IMR-90 (cell line): Measurements from ENCODE around the gene CYBRD1. TPM values are rescaled to one million over a fixed set of nuclear protein-coding genes. Genes with fewer than 3 reads are reported as not detected.
A peak's percentile ranks its signal among the peaks of the same experiment; 100 is the strongest.

ENCODE experiments used
- ATAC-seq: fragments of 200-7000 bp; cut with Tn5 transposase; 2 replicates; pipeline ENCODE4 v1.9.1; 2020; ENCODE audit warnings: low read depth, mild to moderate bottlenecking, moderate library complexity
- BruUV-seq: library from RNA; stranded (reverse); fragments of 400-500 nt; replicated peaks from 2 replicates; lab custom pipeline; 2021; lab: Mats Ljungman, UMichigan
- CTCF ChIA-PET: fragments of 300-600 bp; formaldehyde crosslinking; extraction: SDS; loops from one replicate; lab custom pipeline; 2021; ENCODE audit warnings: antibody characterized with exemption; lab: Yijun Ruan, JAX
- POLR2A ChIA-PET: fragments of 300-600 bp; sonication (Branson Sonifier 250); formaldehyde crosslinking; loops from one replicate; lab custom pipeline; 2022; ENCODE audit warnings: antibody characterized with exemption; ENCODE audit not compliant: unreplicated experiment; lab: Charles Lee
- DNase-seq: peaks from one replicate; pipeline ENCODE4 v3.0.0; 2013
- H2AFZ ChIP-seq: replicated peaks from 2 replicates; pipeline ENCODE3; 2013; ENCODE audit warnings: low read length, mild to moderate bottlenecking; ENCODE audit not compliant: poor library complexity
- H2AK5ac ChIP-seq: 2 replicates; pipeline ENCODE4 v1.6.1; 2013; ENCODE audit warnings: low read depth, low read length, inconsistent platforms
- H2AK9ac ChIP-seq: replicated peaks from 2 replicates; pipeline ENCODE3; 2013; ENCODE audit warnings: mild to moderate bottlenecking, low read depth, low read length, moderate library complexity; ENCODE audit not compliant: poor library complexity
- H2BK120ac ChIP-seq: 2 replicates; pipeline ENCODE4 v1.6.1; 2013; ENCODE audit warnings: low read depth, low read length, inconsistent platforms
- H2BK15ac ChIP-seq: 3 replicates; pipeline ENCODE4 v1.6.1; 2013; ENCODE audit warnings: low read depth, low read length, inconsistent platforms
- H2BK20ac ChIP-seq: 2 replicates; pipeline ENCODE4 v1.6.1; 2013; ENCODE audit warnings: low read depth, mild to moderate bottlenecking, inconsistent platforms, low read length, moderate library complexity
- H2BK5ac ChIP-seq: 2 replicates; pipeline ENCODE4 v1.6.1; 2013; ENCODE audit warnings: mild to moderate bottlenecking, low read depth, low read length, inconsistent platforms; ENCODE audit not compliant: poor library complexity, severe bottlenecking
- H3K14ac ChIP-seq: replicated peaks from 2 replicates; pipeline ENCODE4 v1.6.1; 2013; ENCODE audit warnings: low read depth, low read length, inconsistent platforms
- H3K18ac ChIP-seq: 2 replicates; pipeline ENCODE4 v1.6.1; 2013; ENCODE audit warnings: low read depth, low read length, control low read depth
- H3K23ac ChIP-seq: 2 replicates; pipeline ENCODE4 v1.6.1; 2013; ENCODE audit warnings: low read depth, low read length, inconsistent platforms
- H3K27ac ChIP-seq: 2 replicates; pipeline ENCODE4 v1.5.1; 2013; ENCODE audit warnings: mild to moderate bottlenecking, control low read depth, low read length; ENCODE audit not compliant: insufficient read depth
- H3K27me3 ChIP-seq: 2 replicates; pipeline ENCODE4 v1.6.1; 2013; ENCODE audit warnings: low read length; ENCODE audit not compliant: control insufficient read depth, insufficient read depth
- H3K36me3 ChIP-seq: 2 replicates; pipeline ENCODE4 v1.6.1; 2013; ENCODE audit warnings: low read length, mixed read lengths; ENCODE audit not compliant: control insufficient read depth, insufficient read depth
- H3K4ac ChIP-seq: 2 replicates; pipeline ENCODE4 v1.6.1; 2013; ENCODE audit warnings: low read depth, low read length, inconsistent platforms
- H3K4me1 ChIP-seq: 2 replicates; pipeline ENCODE4 v1.6.1; 2013; ENCODE audit warnings: low read length, mixed read lengths; ENCODE audit not compliant: control insufficient read depth, insufficient read depth
- H3K4me2 ChIP-seq: 2 replicates; pipeline ENCODE4 v1.6.1; 2013; ENCODE audit warnings: low read depth, mild to moderate bottlenecking, control low read depth, low read length, moderate library complexity
- H3K4me3 ChIP-seq: 2 replicates; pipeline ENCODE4 v1.5.1; 2013; ENCODE audit warnings: low read depth, mild to moderate bottlenecking, control low read depth, low read length, moderate library complexity; ENCODE audit not compliant: insufficient read depth
- H3K56ac ChIP-seq: 2 replicates; pipeline ENCODE4 v1.6.1; 2013; ENCODE audit warnings: low read length, inconsistent platforms; ENCODE audit not compliant: insufficient read depth; ENCODE audit errors: extremely low read depth
- H3K79me1 ChIP-seq, 2 experiments: 2 replicates each; pipeline ENCODE4 v1.6.1; 2013; ENCODE audit warnings: low read length in 2 of 2, inconsistent platforms in 1 of 2, low read depth in 1 of 2
- H3K9ac ChIP-seq: 2 replicates; pipeline ENCODE4 v1.6.1; 2013; ENCODE audit warnings: low read depth, low read length, control low read depth
- H3K9me1 ChIP-seq: 2 replicates; pipeline ENCODE4 v1.6.1; 2013; ENCODE audit warnings: low read length, inconsistent platforms; ENCODE audit not compliant: insufficient read depth
- H3K9me3 ChIP-seq: 2 replicates; pipeline ENCODE4 v1.6.1; 2013; ENCODE audit warnings: low read length; ENCODE audit not compliant: control insufficient read depth, insufficient read depth
- H4K20me1 ChIP-seq: 2 replicates; pipeline ENCODE4 v1.6.1; 2013; ENCODE audit warnings: low read length, inconsistent platforms; ENCODE audit not compliant: insufficient read depth
- H4K5ac ChIP-seq: 2 replicates; pipeline ENCODE4 v1.6.1; 2013; ENCODE audit warnings: mild to moderate bottlenecking, low read depth, low read length, control low read depth
- H4K8ac ChIP-seq, 2 experiments: 2 replicates each; pipeline ENCODE4 v1.6.1; 2013; ENCODE audit warnings: low read depth in 2 of 2, low read length in 2 of 2, control low read depth in 1 of 2, inconsistent platforms in 1 of 2
- H4K91ac ChIP-seq: 2 replicates; pipeline ENCODE4 v1.6.1; 2013; ENCODE audit warnings: low read depth, low read length, inconsistent platforms; ENCODE audit not compliant: insufficient read depth
- BHLHE40 ChIP-seq: fragments of 150-350 bp; IDR thresholded peaks from 2 replicates; pipeline ENCODE4 v1.6.1; 2016; ENCODE audit warnings: mild to moderate bottlenecking, low read depth, low read length
- CEBPB ChIP-seq: IDR thresholded peaks from 2 replicates; pipeline ENCODE4 v1.6.1; 2012; ENCODE audit warnings: low read depth, low read length, improper control_type of control experiment
- CTCF ChIP-seq: conservative IDR thresholded peaks from 2 replicates; pipeline ENCODE4 v1.5.1; 2012; ENCODE audit warnings: mild to moderate bottlenecking, low read depth, low read length, improper control_type of control experiment
- MAFK ChIP-seq: IDR thresholded peaks from 2 replicates; pipeline ENCODE4 v1.6.1; 2012; ENCODE audit warnings: low read depth, low read length, improper control_type of control experiment
- MXI1 ChIP-seq: IDR thresholded peaks from 2 replicates; pipeline ENCODE4 v1.6.1; 2012; ENCODE audit warnings: low read depth, mild to moderate bottlenecking, low read length, moderate library complexity, borderline replicate concordance
- POLR2A ChIP-seq: IDR thresholded peaks from 2 replicates; pipeline ENCODE4 v1.6.1; 2012; ENCODE audit warnings: mild to moderate bottlenecking, low read depth, low read length
- USF2 ChIP-seq: fragments of 150-350 bp; IDR thresholded peaks from 2 replicates; pipeline ENCODE4 v1.6.1; 2017; ENCODE audit warnings: mild to moderate bottlenecking, antibody characterized with exemption, low read length, low read depth
- WGBS, 2 experiments: methylation state at CpG; one replicate each; pipeline versions ENCODE4 v1.1.5 to v1.1.7; 2013; ENCODE audit warnings: missing lambda C conversion rate in 2 of 2; ENCODE audit not compliant: insufficient read length in 1 of 2; ENCODE audit errors: extremely low coverage in 2 of 2; 5-methylcytosine and 5-hydroxymethylcytosine counted together
- dilution Hi-C: fragments of 300-500 bp; cut with HindIII; formaldehyde crosslinking; loops from one replicate; pipeline ENCODE4 v1.14.3; 2018; ENCODE audit warnings: low sequenced_read_pairs; ENCODE audit not compliant: unreplicated experiment
- in situ Hi-C: fragments of 300-500 bp; cut with MboI; formaldehyde crosslinking; loops from 3 replicates; pipeline ENCODE4 v1.14.3; 2019; ENCODE audit warnings: low sequenced_read_pairs, inconsistent platforms, mixed read lengths
- intact Hi-C: fragments of 100-400 bp; cut with micrococcal nuclease; formaldehyde crosslinking; loops from 2 replicates; pipeline ENCODE4 v1.10.0; 2022
- polyA plus RNA-seq, 3 experiments: library from polyadenylated mRNA; depleted of rRNA; stranded (reverse); fragments of >200 nt; gene quantifications; 2 replicates each; pipeline ENCODE4 v1.2.3, GENCODE V29; 2012; ENCODE audit warnings: low replicate concordance in 1 of 3
- total RNA-seq: library from RNA; depleted of rRNA; stranded (reverse); fragments of >200 nt; gene quantifications from 2 replicates; pipeline ENCODE4 v1.2.3, GENCODE V29; 2012

Gene CYBRD1
- total and polyA plus RNA-seq, 2 of the 4 experiments (the other 2 are of a cell fraction), result 53.2 to 103 TPM

GRCh38 chr2:171541202-171541887, 19.1 kb downstream of the CYBRD1 start:
- H4K5ac ChIP-seq, result no peak overlapping the region
- dilution Hi-C loops (no loop called here), intact Hi-C loops (no loop called here), in situ Hi-C loops (no loop called here)
- H2BK120ac ChIP-seq, result no peak overlapping the region
- H3K23ac ChIP-seq, result no peak overlapping the region
- no peaks in the 10 kb centered on the region for H3K9me3 ChIP-seq
- no TSS peak for BruUV-seq
- 100% methylated on average over 3 of the region's 6 CpGs; no CpG with 5 or more reads in 1 of the 2 experiments for WGBS, 2 experiments
- H4K20me1 ChIP-seq, result peaks cover 3% of the 10 kb centered on the region; the same call in 1 of the 2 replicates
- H3K56ac ChIP-seq, result no peak overlapping the region
- no peaks in the 10 kb centered on the region for H3K27me3 ChIP-seq
- H3K27ac ChIP-seq, result no peak overlapping the region
- peaks cover 17% of the 10 kb centered on the region for H3K36me3 ChIP-seq
- H2AK5ac ChIP-seq, result no peak overlapping the region
- H3K14ac ChIP-seq, result no peak overlapping the region
- ChIA-PET POLR2A (no interaction called here), CTCF (no interaction called here)
- no peak overlapping the region for H2BK15ac ChIP-seq
- H3K9ac ChIP-seq, result no peak overlapping the region
- no peak overlapping the region for H3K18ac ChIP-seq
- H3K4me2 ChIP-seq, result no peak overlapping the region
- no peak overlapping the region for H3K4ac ChIP-seq
- H3K4me1 ChIP-seq, result peaks cover 3% of the 10 kb centered on the region; the same call in 1 of the 2 replicates
- no peak for TF ChIP-seq MAFK
- no peak for TF ChIP-seq USF2
- TF ChIP-seq CEBPB, result no peak
- no peak for TF ChIP-seq POLR2A
- TF ChIP-seq MXI1, result no peak
- no peak for TF ChIP-seq BHLHE40
- peak; percentile 25; the same call in 1 of the 2 replicates for TF ChIP-seq CTCF
- no peak overlapping the region for H4K91ac ChIP-seq
- peaks cover 3% of the 10 kb centered on the region; the same call in 1 of the 2 replicates for H3K9me1 ChIP-seq
- H2BK20ac ChIP-seq, result no peak overlapping the region
- no peak overlapping the region for H3K4me3 ChIP-seq
- H2BK5ac ChIP-seq, result no peak overlapping the region
- no peak for DNase-seq
- no peak overlapping the region for H2AK9ac ChIP-seq
- no peak overlapping the region for H2AFZ ChIP-seq
- H4K8ac ChIP-seq, result no peak overlapping the region
- no peak for ATAC-seq
- H3K79me1 ChIP-seq, result peaks cover 14 to 44% of the 10 kb centered on the region in 2 experiments; a peak in 3 of 4 replicates
